ENCODE results near the gene TMEM203. TPM values are rescaled to one million over a fixed set of nuclear protein-coding genes. Genes with fewer than 3 reads are reported as not detected.

Gene TMEM203
- polyA plus RNA-seq, 1 donor from 2014 or later = 61.1 TPM

DNA sequence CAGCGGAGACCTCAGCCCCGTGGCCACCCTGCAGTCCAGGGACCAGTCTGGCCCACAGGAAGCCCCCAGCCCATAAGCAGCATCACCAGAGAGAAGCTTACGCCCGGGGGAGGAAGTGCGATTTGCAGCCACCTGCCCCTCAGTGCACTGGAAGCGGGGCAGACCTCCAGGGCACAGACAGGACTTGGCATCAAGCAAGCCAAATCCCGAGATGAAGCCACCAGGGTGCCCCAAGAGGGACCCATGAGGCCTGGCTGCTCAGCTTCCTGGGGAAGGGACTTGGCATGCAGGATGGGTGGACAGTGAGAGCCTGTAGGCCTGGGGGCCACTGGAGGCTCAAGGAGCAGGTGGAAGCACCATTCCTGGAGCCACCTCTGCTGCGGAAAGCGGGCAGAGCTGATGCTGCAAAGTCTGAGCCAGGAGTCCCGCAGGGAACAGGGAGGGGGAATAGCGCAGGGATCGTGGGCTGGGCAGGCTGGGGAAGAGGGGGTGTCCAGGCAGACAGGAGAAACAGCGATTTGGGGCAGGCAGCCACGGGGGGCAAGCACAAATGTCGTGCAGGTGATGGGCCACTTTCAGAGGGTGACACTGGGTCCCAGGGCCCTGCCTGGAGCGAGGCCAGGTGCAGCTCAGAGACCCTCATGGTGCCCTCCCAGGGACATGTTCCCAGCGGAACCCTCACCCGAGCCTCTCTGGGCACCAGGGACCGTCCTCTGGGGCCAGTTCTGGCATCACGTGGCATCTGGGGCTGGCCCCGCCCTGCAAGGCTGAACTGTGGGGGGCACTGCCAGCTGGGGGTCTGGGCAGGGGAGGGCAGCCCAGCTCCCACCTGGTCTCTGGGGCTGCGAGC, 38.8 kb downstream of the TMEM203 start:
- H3K27me3 ChIP-seq (ENCODE audit: insufficient read depth, low read depth, low read length) = peaks cover 67% of the 10 kb centered on the region
- H3K9me3 ChIP-seq (ENCODE audit: low read length) = no peaks in the 10 kb centered on the region
- no peaks in the 10 kb centered on the region for H4K20me1 ChIP-seq (ENCODE audit: insufficient read depth)
- H3K9me2 ChIP-seq (ENCODE audit: insufficient read depth, low read length) = no peaks in the 10 kb centered on the region
- no peaks in the 10 kb centered on the region for H3K79me2 ChIP-seq (replicated peaks; ENCODE audit: insufficient read depth, low read length)
- H3F3A ChIP-seq (ENCODE audit: insufficient read depth, low read length, poor library complexity, severe bottlenecking) = no peaks in the 10 kb centered on the region
- no peak overlapping the region for H3K9ac ChIP-seq (ENCODE audit: low read length)
- no peak overlapping the region for H3K27ac ChIP-seq (ENCODE audit: low read length)
- no peak overlapping the region for H3K4me3 ChIP-seq (ENCODE audit: low read length)
- H2AFZ ChIP-seq (ENCODE audit: low read depth, low read length) = no peak overlapping the region
- H3K36me3 ChIP-seq (ENCODE audit: insufficient read depth, low read length) = no peaks in the 10 kb centered on the region
- TF ChIP-seq RAD21 (conservative IDR thresholded peaks at IDR 0.05) (no peak), SMC3 (conservative IDR thresholded peaks at IDR 0.05; ENCODE audit: poor library complexity) (no peak), REST (IDR thresholded peaks at IDR 0.05; ENCODE audit: borderline replicate concordance) (no peak), POLR2AphosphoS5 (IDR thresholded peaks at IDR 0.05) (no peak), EP300 (conservative IDR thresholded peaks at IDR 0.05; ENCODE audit: poor library complexity, severe bottlenecking) (no peak), TAF1 (IDR thresholded peaks at IDR 0.05; ENCODE audit: low read depth) (no peak)
- TF ChIP-seq, protein P1, sequence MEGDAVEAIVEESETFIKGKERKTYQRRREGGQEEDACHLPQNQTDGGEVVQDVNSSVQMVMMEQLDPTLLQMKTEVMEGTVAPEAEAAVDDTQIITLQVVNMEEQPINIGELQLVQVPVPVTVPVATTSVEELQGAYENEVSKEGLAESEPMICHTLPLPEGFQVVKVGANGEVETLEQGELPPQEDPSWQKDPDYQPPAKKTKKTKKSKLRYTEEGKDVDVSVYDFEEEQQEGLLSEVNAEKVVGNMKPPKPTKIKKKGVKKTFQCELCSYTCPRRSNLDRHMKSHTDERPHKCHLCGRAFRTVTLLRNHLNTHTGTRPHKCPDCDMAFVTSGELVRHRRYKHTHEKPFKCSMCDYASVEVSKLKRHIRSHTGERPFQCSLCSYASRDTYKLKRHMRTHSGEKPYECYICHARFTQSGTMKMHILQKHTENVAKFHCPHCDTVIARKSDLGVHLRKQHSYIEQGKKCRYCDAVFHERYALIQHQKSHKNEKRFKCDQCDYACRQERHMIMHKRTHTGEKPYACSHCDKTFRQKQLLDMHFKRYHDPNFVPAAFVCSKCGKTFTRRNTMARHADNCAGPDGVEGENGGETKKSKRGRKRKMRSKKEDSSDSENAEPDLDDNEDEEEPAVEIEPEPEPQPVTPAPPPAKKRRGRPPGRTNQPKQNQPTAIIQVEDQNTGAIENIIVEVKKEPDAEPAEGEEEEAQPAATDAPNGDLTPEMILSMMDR (IDR thresholded peaks at IDR 0.05; ENCODE audit: poor library complexity, severe bottlenecking) = no peak
- no peak overlapping the region for H3K4me2 ChIP-seq (ENCODE audit: low read length)

GRCh38 chr9:137165250-137165836, 40.1 kb downstream of the TMEM203 start:
- Histone ChIP-seq H4K20me1 (ENCODE audit: insufficient read depth) (no peaks in the 10 kb centered on the region), H3K36me3 (ENCODE audit: insufficient read depth, low read length) (no peaks in the 10 kb centered on the region)

More at GRCh38 chr9:137165250-137165836, 40.1 kb downstream of the TMEM203 start:
- H3K4me2 ChIP-seq (ENCODE audit: low read length) = no peak overlapping the region
- H3K9ac ChIP-seq (ENCODE audit: low read length) = no peak overlapping the region
- H2AFZ ChIP-seq (ENCODE audit: low read depth, low read length) = no peak overlapping the region
- H3K9me3 ChIP-seq (ENCODE audit: low read length) = no peaks in the 10 kb centered on the region
- TF ChIP-seq RAD21 (conservative IDR thresholded peaks at IDR 0.05) (no peak), EP300 (conservative IDR thresholded peaks at IDR 0.05; ENCODE audit: poor library complexity, severe bottlenecking) (no peak), EZH2 (IDR thresholded peaks at IDR 0.05; ENCODE audit: borderline replicate concordance, insufficient read depth, low read length, poor library complexity, severe bottlenecking) (no peak), TAF1 (IDR thresholded peaks at IDR 0.05; ENCODE audit: low read depth) (no peak), POLR2AphosphoS5 (IDR thresholded peaks at IDR 0.05) (no peak), SMC3 (conservative IDR thresholded peaks at IDR 0.05; ENCODE audit: poor library complexity) (no peak), REST (IDR thresholded peaks at IDR 0.05; ENCODE audit: borderline replicate concordance) (no peak)
- TF ChIP-seq, protein P1 (IDR thresholded peaks at IDR 0.05; ENCODE audit: poor library complexity, severe bottlenecking) = no peak
- H3K4me3 ChIP-seq (ENCODE audit: low read length) = no peak overlapping the region
- no peaks in the 10 kb centered on the region for H3F3A ChIP-seq (ENCODE audit: insufficient read depth, low read length, poor library complexity, severe bottlenecking)
- H3K27ac ChIP-seq (ENCODE audit: low read length) = no peak overlapping the region
- no peaks in the 10 kb centered on the region for H3K9me2 ChIP-seq (ENCODE audit: insufficient read depth, low read length)
- no peaks in the 10 kb centered on the region for H3K79me2 ChIP-seq (replicated peaks; ENCODE audit: insufficient read depth, low read length)
- peaks cover 72% of the 10 kb centered on the region for H3K27me3 ChIP-seq (ENCODE audit: insufficient read depth, low read depth, low read length)
